Nephron progenitor cell (in vitro differentiated cells): ENCODE measurements around the gene CAMK1.

Source experiments
- DNase-seq: peaks from one replicate; pipeline ENCODE4 v3.0.0; 2021
- H3K27ac Mint-ChIP-seq: 2 replicates; pipeline ENCODE4 v1.8.0; 2021; ENCODE audit warnings: mild to moderate bottlenecking, moderate library complexity, mixed read lengths
- H3K27me3 Mint-ChIP-seq: 2 replicates; pipeline ENCODE4 v1.8.0; 2021; ENCODE audit warnings: mild to moderate bottlenecking, low read depth, mixed read lengths; ENCODE audit not compliant: poor library complexity
- H3K36me3 Mint-ChIP-seq: 2 replicates; pipeline ENCODE4 v1.8.0; 2021; ENCODE audit warnings: low read depth, mixed read lengths
- H3K4me1 Mint-ChIP-seq: 2 replicates; pipeline ENCODE4 v1.8.0; 2021; ENCODE audit warnings: mixed read lengths
- H3K4me3 Mint-ChIP-seq: 2 replicates; pipeline ENCODE4 v1.8.0; 2021; ENCODE audit warnings: mild to moderate bottlenecking, moderate library complexity, mixed read lengths
- H3K9me3 Mint-ChIP-seq: 2 replicates; pipeline ENCODE4 v1.8.0; 2021; ENCODE audit warnings: mild to moderate bottlenecking, moderate library complexity, mixed read lengths
- CTCF ChIP-seq: fragments of 200-600 bp; sonication (generic); IDR thresholded peaks from 2 replicates; pipeline ENCODE4 v1.5.0; 2021; ENCODE audit warnings: antibody characterized with exemption

The CAMK1 gene

GRCh38 chr3:9780910-9781309 is 11.2 kb upstream of the CAMK1 start:
- DNase-seq, result no peak
- H3K4me3 Mint-ChIP-seq, result no peak overlapping the region
- no peak overlapping the region for H3K27ac Mint-ChIP-seq
- no peaks in the 10 kb centered on the region for H3K27me3 Mint-ChIP-seq
- H3K9me3 Mint-ChIP-seq, result no peaks in the 10 kb centered on the region
- no peak for TF ChIP-seq CTCF
- H3K4me1 Mint-ChIP-seq, result peaks cover 12% of the 10 kb centered on the region
- peaks cover 46% of the 10 kb centered on the region for H3K36me3 Mint-ChIP-seq

- no peak for DNase-seq
- no peak overlapping the region for H3K27ac Mint-ChIP-seq
- peaks cover 12% of the 10 kb centered on the region for H3K4me1 Mint-ChIP-seq
- no peaks in the 10 kb centered on the region for H3K9me3 Mint-ChIP-seq
- no peak overlapping the region for H3K4me3 Mint-ChIP-seq
- no peak for TF ChIP-seq CTCF
- peaks cover 42% of the 10 kb centered on the region for H3K36me3 Mint-ChIP-seq
- no peaks in the 10 kb centered on the region for H3K27me3 Mint-ChIP-seq
These were observed 10.7 kb upstream of the CAMK1 start for GRCh38 chr3:9780458-9780812.

GRCh38 chr3:9779721-9780457 is 10.1 kb upstream of the CAMK1 start:
- no peak for DNase-seq
- no peak for TF ChIP-seq CTCF
- H3K27me3 Mint-ChIP-seq, result no peaks in the 10 kb centered on the region
- no peak overlapping the region for H3K27ac Mint-ChIP-seq
- H3K36me3 Mint-ChIP-seq, result peaks cover 37% of the 10 kb centered on the region
- H3K9me3 Mint-ChIP-seq, result no peaks in the 10 kb centered on the region
- H3K4me3 Mint-ChIP-seq, result no peak overlapping the region
- peaks cover 12% of the 10 kb centered on the region for H3K4me1 Mint-ChIP-seq

GRCh38 chr3:9779075-9779593 is 9.4 kb upstream of the CAMK1 start:
- Mint-ChIP-seq H3K4me1 (peaks cover 12% of the 10 kb centered on the region), H3K36me3 (peaks cover 29% of the 10 kb centered on the region), H3K9me3 (no peaks in the 10 kb centered on the region), H3K27ac (peak overlapping the region; percentile 57), H3K27me3 (no peaks in the 10 kb centered on the region), H3K4me3 (no peak overlapping the region)
- no peak for TF ChIP-seq CTCF
- no peak for DNase-seq

GRCh38 chr3:9778143-9779074 is 8.7 kb upstream of the CAMK1 start:
- Mint-ChIP-seq H3K9me3 (no peaks in the 10 kb centered on the region), H3K4me3 (no peak overlapping the region), H3K27me3 (no peaks in the 10 kb centered on the region), H3K4me1 (peaks cover 12% of the 10 kb centered on the region), H3K36me3 (peaks cover 24% of the 10 kb centered on the region), H3K27ac (peak overlapping the region; percentile 57)
- TF ChIP-seq CTCF, result no peak
- DNase-seq, result no peak
